ENCODE data around the gene OR52J3. TPM values are rescaled to one million over a fixed set of nuclear protein-coding genes. Genes with fewer than 3 reads are reported as not detected.

Gene OR52J3
- total and polyA plus RNA-seq, 2 of the 8 experiments (the other 6 are each of a cell fraction or from before 2014, with no cell fraction given), result not detected

- H3K23me2 ChIP-seq (ENCODE audit: low read depth, low read length), result peaks cover 1% of the 10 kb centered on the region; the same call in 1 of the 2 replicates
- no peak overlapping the region for H3K18ac ChIP-seq (ENCODE audit: extremely low read depth, low read length)
- no peak overlapping the region for H3K4me3 ChIP-seq (ENCODE audit: extremely low read depth in 1 of 4, insufficient read depth in 2 of 4, low read depth in 3 of 4, low read length in 4 of 4)
- H2BK5ac ChIP-seq (ENCODE audit: low read depth, low read length), result no peak overlapping the region
- no peak overlapping the region for H3K23ac ChIP-seq (ENCODE audit: insufficient read length)
- H3K56ac ChIP-seq (replicated peaks; ENCODE audit: insufficient read length, low read depth, low read length), result no peak overlapping the region
- no peak overlapping the region for H4K8ac ChIP-seq (ENCODE audit: extremely low read depth, insufficient read depth, low read length)
- H4K5ac ChIP-seq (ENCODE audit: insufficient read length, low read depth, low read length), result no peak overlapping the region
- no peak overlapping the region for H3K9ac ChIP-seq (replicated peaks in 1 of 4; ENCODE audit: extremely low read depth in 1 of 4, low read depth in 3 of 4, low read length in 3 of 4)
- no peak overlapping the region for H4K91ac ChIP-seq (replicated peaks; ENCODE audit: insufficient read length, low read length)
- no peak overlapping the region for H2AK5ac ChIP-seq (ENCODE audit: low read depth, low read length)
- H3K4ac ChIP-seq (replicated peaks; ENCODE audit: insufficient read length, low read depth, low read length), result no peak overlapping the region
- H3K36me3 ChIP-seq (ENCODE audit: control insufficient read depth in 2 of 4, insufficient read depth in 4 of 4, low read length in 3 of 4), result no peaks in the 10 kb centered on the region
- H2BK12ac ChIP-seq (ENCODE audit: low read depth, low read length), result no peak overlapping the region
- no peak overlapping the region for H3K27ac ChIP-seq (ENCODE audit: low read depth, low read length)
- no peaks in the 10 kb centered on the region for H3K79me1 ChIP-seq (ENCODE audit: low read depth, low read length)
- H3K4me2 ChIP-seq (ENCODE audit: insufficient read depth in 1 of 2, low read depth in 2 of 2, low read length in 2 of 2), result no peak overlapping the region
- H2BK120ac ChIP-seq (replicated peaks; ENCODE audit: low read depth, low read length), result no peak overlapping the region
- WGBS, 2 experiments (ENCODE audit: extremely low coverage in 1 of 2, insufficient coverage in 1 of 2, insufficient read length in 1 of 2, insufficient replicate concordance in 2 of 2, low coverage in 1 of 2, low lambda C conversion rate in 2 of 2, missing lambda C conversion rate in 1 of 2), result 97% methylated on average over 2 of the region's 2 CpGs; no CpG with 5 or more reads in 1 of the 2 experiments
- H4K20me1 ChIP-seq (replicated peaks in 1 of 2; ENCODE audit: control insufficient read depth in 1 of 2, insufficient read depth in 2 of 2, low read length in 2 of 2), result no peaks in the 10 kb centered on the region
- no peak overlapping the region for H3K14ac ChIP-seq (ENCODE audit: insufficient read length)
- no peaks in the 10 kb centered on the region for H3K9me3 ChIP-seq (ENCODE audit: insufficient read depth in 2 of 2, low read depth in 1 of 2, low read length in 1 of 2)
- no peak for FAIRE-seq
- H3K79me2 ChIP-seq (ENCODE audit: control insufficient read depth in 1 of 2, insufficient read depth in 2 of 2, low read length in 2 of 2), result no peaks in the 10 kb centered on the region
- CTCF ChIA-PET (ENCODE audit: partially characterized antibody), result no interaction called here
- POLR2A ChIA-PET (ENCODE audit: partially characterized antibody), result no interaction called here
- no peak overlapping the region for H2BK20ac ChIP-seq (ENCODE audit: low read length)
- no peak overlapping the region for H2AFZ ChIP-seq (ENCODE audit: low read length)
- H3K4me1 ChIP-seq (replicated peaks in 1 of 4; ENCODE audit: control insufficient read depth in 3 of 4, insufficient read depth in 4 of 4, low read length in 3 of 4), result no peaks in the 10 kb centered on the region
- H3K27me3 ChIP-seq (replicated peaks in 1 of 4; ENCODE audit: control insufficient read depth in 3 of 4, extremely low read depth in 1 of 4, insufficient read depth in 3 of 4, low read length in 3 of 4), result no peaks in the 10 kb centered on the region
- no peak for DNase-seq (ENCODE audit: low read depth in 1 of 2, low spot score in 2 of 2)
- no peak overlapping the region for H2BK15ac ChIP-seq (ENCODE audit: low read length)
- no peak for TF ChIP-seq RAD21 (IDR thresholded peaks at IDR 0.05 in 1 of 2, conservative IDR thresholded peaks at IDR 0.05 in 1 of 2; ENCODE audit: low read depth in 2 of 2, low read length in 2 of 2)
- no peak for TF ChIP-seq SIN3A (conservative IDR thresholded peaks at IDR 0.05 in 1 of 2, IDR thresholded peaks at IDR 0.05 in 1 of 2; ENCODE audit: low read depth in 1 of 2, low read length in 2 of 2)
- no peak for TF ChIP-seq TAF1 (IDR thresholded peaks at IDR 0.05; ENCODE audit: low read depth, low read length)
- no peak for TF ChIP-seq USF2 (IDR thresholded peaks at IDR 0.05; ENCODE audit: low read length)
- TF ChIP-seq ATF3 (IDR thresholded peaks at IDR 0.05; ENCODE audit: insufficient read depth, low read depth, low read length), result no peak
- TF ChIP-seq MAFK (IDR thresholded peaks at IDR 0.05; ENCODE audit: low read depth, low read length), result no peak
- TF ChIP-seq CBX8 (IDR thresholded peaks at IDR 0.05; ENCODE audit: borderline replicate concordance, low read depth, low read length), result no peak
Observed at GRCh38 chr11:5036669-5037068, 9.7 kb upstream of the OR52J3 start.

Data from H1 (cell line).